Measurements from ENCODE around the gene C3orf85. TPM values are rescaled to one million over a fixed set of nuclear protein-coding genes. Genes with fewer than 3 reads are reported as not detected.

The C3orf85 gene
- polyA plus RNA-seq, 1 experiment, result not detected

DNA sequence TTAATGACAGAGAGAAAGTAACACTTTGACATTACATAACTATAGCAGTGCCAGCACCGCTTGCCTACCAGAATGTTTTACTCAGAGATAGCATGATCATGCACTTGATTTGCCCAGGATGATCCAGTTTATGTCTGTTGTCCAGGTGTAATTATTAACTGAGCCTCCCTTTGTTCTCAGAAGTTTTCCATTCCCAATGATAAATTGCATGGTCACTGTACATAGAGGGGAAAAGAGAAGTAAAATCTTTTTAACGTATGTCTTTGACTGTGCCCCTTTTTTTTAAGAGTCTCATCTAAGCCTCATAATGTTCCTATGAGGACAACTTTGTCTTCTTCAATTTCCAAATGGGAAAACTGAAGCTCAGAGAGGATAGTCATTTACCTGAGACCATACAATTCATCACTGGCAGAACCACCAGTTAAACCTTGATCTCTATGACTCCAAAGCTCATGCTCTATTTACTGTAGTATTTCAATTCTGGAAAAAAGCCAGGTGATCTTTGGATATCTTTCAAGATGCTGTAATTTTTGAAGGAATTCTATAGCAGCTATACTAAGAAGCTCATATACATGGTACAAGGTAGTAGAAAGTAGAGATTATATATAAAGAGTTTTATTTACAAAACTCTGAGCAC is 25.1 kb downstream of the C3orf85 start:
- Histone ChIP-seq H3K27me3 (ENCODE audit: control insufficient read depth, insufficient read depth, low read length) (no peaks in the 10 kb centered on the region), H3K4me3 (ENCODE audit: low read depth, low read length) (no peak overlapping the region), H3K36me3 (ENCODE audit: control insufficient read depth, insufficient read depth, low read length) (no peaks in the 10 kb centered on the region)
- TF ChIP-seq, protein P1, sequence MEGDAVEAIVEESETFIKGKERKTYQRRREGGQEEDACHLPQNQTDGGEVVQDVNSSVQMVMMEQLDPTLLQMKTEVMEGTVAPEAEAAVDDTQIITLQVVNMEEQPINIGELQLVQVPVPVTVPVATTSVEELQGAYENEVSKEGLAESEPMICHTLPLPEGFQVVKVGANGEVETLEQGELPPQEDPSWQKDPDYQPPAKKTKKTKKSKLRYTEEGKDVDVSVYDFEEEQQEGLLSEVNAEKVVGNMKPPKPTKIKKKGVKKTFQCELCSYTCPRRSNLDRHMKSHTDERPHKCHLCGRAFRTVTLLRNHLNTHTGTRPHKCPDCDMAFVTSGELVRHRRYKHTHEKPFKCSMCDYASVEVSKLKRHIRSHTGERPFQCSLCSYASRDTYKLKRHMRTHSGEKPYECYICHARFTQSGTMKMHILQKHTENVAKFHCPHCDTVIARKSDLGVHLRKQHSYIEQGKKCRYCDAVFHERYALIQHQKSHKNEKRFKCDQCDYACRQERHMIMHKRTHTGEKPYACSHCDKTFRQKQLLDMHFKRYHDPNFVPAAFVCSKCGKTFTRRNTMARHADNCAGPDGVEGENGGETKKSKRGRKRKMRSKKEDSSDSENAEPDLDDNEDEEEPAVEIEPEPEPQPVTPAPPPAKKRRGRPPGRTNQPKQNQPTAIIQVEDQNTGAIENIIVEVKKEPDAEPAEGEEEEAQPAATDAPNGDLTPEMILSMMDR (IDR thresholded peaks at IDR 0.05; ENCODE audit: insufficient read depth, low read depth, low read length), result no peak
- ChIA-PET POLR2A (no interaction called here), CTCF (no interaction called here)
- no peak for DNase-seq (ENCODE audit: low read depth)

DNA sequence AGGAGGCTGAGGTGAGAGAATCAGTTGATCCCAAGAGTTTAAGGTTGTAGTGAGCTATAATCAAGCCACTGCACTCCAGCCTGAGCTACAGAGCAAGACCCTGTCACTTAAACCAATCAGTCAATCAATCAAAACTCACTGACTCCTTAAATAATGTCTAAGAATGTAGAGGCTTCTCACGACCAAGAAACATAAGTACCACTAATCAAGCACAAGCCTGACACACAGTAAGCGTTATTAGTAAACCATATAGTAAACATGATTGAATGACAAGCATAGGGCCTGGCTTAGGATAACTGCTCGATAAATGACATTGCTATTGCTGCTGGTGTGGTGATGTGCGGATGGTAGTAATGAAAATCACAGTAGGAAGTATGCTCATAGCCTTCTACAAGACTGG is 29.4 kb downstream of the C3orf85 start:
- no peak for DNase-seq (ENCODE audit: low read depth)
- POLR2A ChIA-PET, result no interaction called here
- Histone ChIP-seq H3K27me3 (ENCODE audit: control insufficient read depth, insufficient read depth, low read length) (no peaks in the 10 kb centered on the region), H3K4me3 (ENCODE audit: low read depth, low read length) (no peak overlapping the region), H3K36me3 (ENCODE audit: control insufficient read depth, insufficient read depth, low read length) (no peaks in the 10 kb centered on the region)
- TF ChIP-seq, protein P1 (IDR thresholded peaks at IDR 0.05; ENCODE audit: insufficient read depth, low read depth, low read length), result no peak
- CTCF ChIA-PET, result no interaction called here

DNA sequence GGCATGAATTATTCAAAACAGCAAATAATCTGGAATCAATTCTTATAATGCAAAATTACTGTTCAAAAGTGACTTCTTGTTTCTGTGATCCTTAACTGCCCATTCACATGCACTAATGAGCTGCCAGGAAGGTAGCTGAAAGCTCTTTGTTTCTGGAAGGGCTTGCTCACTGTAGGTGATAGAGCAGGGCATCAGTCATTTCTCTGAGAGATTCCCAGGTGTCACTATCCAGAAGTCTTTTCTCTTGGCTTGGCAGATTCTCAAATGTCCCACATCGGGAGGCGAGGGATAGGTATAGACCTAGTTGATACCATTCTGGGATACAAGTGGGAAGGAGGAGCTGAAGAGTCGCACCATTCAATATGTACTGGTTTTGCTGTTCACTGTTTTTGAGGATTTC is 35.0 kb downstream of the C3orf85 start:
- POLR2A ChIA-PET, result no interaction called here
- no peak for DNase-seq (ENCODE audit: low read depth)
- TF ChIP-seq, protein P1 (IDR thresholded peaks at IDR 0.05; ENCODE audit: insufficient read depth, low read depth, low read length), result no peak

DNA sequence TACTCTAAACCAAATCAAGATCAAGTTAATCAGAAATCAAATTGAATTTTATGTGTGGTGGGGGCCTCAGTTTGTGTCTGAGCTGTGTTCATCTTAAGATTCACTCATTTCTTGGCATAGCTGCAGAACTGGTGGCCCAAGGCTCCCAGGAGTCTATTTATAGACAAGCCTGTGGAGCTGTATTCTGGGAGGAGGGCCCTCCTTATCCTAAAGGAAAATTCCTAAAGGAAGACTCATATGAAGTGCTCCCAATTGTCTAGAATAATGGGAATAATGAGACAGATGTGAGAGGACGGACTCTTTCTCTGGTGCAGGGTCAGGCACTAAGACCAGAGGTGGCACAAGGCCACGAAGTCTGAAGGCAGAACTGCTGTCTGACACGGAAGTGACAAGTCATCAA is 38.9 kb downstream of the C3orf85 start:
- H3K36me3 ChIP-seq (ENCODE audit: control insufficient read depth, insufficient read depth, low read length), result no peaks in the 10 kb centered on the region
- H3K4me3 ChIP-seq (ENCODE audit: low read depth, low read length), result no peak overlapping the region
- no peaks in the 10 kb centered on the region for H3K27me3 ChIP-seq (ENCODE audit: control insufficient read depth, insufficient read depth, low read length)
- CTCF ChIA-PET, result no interaction called here
- POLR2A ChIA-PET, result no interaction called here
- no peak for DNase-seq (ENCODE audit: low read depth)
- TF ChIP-seq, protein P1 (IDR thresholded peaks at IDR 0.05; ENCODE audit: insufficient read depth, low read depth, low read length), result no peak

More for the DNA sequence above, 35.0 kb downstream of the C3orf85 start:
- Histone ChIP-seq H3K27me3 (ENCODE audit: control insufficient read depth, insufficient read depth, low read length) (no peaks in the 10 kb centered on the region), H3K4me3 (ENCODE audit: low read depth, low read length) (no peak overlapping the region), H3K36me3 (ENCODE audit: control insufficient read depth, insufficient read depth, low read length) (no peaks in the 10 kb centered on the region)
- CTCF ChIA-PET, result no interaction called here

DNA sequence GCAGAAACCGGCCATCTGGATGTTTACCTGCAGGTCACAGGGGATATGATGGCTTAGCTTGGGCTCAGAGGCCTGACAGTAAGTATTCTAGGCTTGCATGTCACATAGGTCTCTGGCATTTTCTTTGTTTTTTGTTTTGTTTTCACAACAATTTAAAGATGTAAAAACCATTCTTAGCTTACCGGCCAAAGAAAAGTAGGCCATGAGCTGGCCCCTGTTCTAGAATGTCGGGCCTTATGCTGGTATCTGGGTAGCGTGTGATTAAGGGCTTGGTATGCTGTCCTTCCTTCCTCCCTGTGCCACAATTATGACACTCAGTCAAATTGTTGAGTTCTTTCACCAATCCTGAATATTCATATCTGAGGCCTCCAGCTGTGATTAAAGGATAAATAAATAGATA is 40.2 kb downstream of the C3orf85 start:
- no peak for DNase-seq (ENCODE audit: low read depth)
- no peaks in the 10 kb centered on the region for H3K27me3 ChIP-seq (ENCODE audit: control insufficient read depth, insufficient read depth, low read length)
- no peaks in the 10 kb centered on the region for H3K36me3 ChIP-seq (ENCODE audit: control insufficient read depth, insufficient read depth, low read length)
- no peak overlapping the region for H3K4me3 ChIP-seq (ENCODE audit: low read depth, low read length)
- TF ChIP-seq, protein P1 (IDR thresholded peaks at IDR 0.05; ENCODE audit: insufficient read depth, low read depth, low read length), result no peak
- ChIA-PET POLR2A (no interaction called here), CTCF (no interaction called here)
